ENCODE data around the gene BOLA2. TPM values are rescaled to one million over a fixed set of nuclear protein-coding genes. Genes with fewer than 3 reads are reported as not detected.
"Not testable (repeated sequence)": the region's sequence is repeated elsewhere in the genome, so short reads cannot be mapped to it uniquely, and the experiment has no call there.

Gene BOLA2
- total RNA-seq = 10 to 100 TPM; 11.3 to 24.0 (median 16.9) TPM

DNA sequence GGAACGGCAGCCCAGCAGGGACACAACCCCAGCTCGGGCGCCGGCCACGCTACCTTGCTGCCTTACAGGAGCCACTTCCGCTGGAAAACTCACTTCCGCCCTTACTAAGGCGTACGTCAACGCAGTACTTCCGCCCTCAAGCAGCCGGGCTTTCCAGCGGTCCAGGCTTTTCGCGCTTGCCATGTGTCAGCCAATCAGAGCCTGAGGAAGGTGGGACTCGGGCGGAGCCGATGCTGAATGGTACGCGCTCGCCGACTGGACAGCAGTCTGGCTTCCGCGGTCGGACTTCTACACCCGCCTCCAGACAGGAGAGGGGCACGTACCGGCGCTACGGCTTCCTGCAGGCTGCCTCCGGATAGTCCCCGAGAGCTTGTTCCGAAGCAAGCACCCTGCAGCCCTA lies at the start of gene BOLA2, which contains the start of gene SLX1B:
Gene BOLA2 (minus strand): TSS at position 83 of the 400 bp plus-strand sequence. CDS start 98 bp downstream, outside the sequence.
Gene SLX1B (plus strand): TSS at position 265 of the 400 bp plus-strand sequence.
- H3K27ac ChIP-seq; H3K27me3 ChIP-seq; H3K4me3 ChIP-seq; H3K4me1 ChIP-seq; H3K36me3 ChIP-seq; DNase-seq (ENCODE audit: low spot score in 2 of 2); H3K9me3 ChIP-seq: not testable (repeated sequence)
- WGBS = no CpG with 5 or more reads among the region's 33 CpGs

DNA sequence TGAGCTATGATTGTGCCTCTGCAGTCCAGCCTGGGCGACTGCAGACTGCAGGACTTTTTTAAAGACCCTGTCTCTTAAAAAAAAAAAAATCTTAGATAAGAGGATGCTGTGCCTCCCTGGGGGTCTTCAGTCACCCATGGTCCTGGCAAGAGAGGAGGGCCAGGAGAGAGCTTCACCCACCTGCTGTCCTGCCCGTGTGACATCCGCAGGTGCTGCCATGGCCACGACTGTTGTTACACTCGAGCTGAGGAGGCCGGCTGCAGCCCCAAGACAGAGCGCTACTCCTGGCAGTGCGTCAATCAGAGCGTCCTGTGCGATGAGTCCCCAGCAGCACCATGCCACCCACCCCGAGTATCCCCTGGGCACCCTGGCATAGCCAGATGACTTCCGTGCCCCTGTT lies 28.1 kb upstream of the BOLA2 start:
- not testable (repeated sequence) for H3K4me3 ChIP-seq, H3K27ac ChIP-seq, H3K36me3 ChIP-seq, H3K9me3 ChIP-seq, H3K27me3 ChIP-seq, H3K4me1 ChIP-seq
- DNase-seq (ENCODE audit: low spot score in 2 of 2) = peak; percentile 29 to 76
- 70% methylated on average over 4 of the region's 12 CpGs for WGBS

DNA sequence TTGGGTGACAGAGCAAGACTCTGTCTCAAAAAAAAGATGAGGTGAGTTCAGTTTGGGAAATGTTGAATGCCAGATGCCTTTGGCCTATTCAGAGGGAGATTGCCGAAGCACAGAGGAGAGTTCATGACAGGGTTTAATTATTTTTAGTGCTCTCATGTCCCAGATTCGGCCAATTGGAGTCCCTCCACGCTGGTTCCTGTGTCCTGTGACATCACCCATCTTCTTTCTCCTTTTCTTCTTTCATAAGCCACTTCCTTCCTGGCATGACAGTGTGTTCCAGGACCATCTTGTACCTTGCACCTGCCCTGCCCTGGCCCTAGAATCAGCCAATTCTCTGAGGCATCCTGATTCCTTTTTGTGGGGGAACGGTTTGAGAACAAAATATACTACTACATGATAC lies 17.9 kb upstream of the BOLA2 start:
- no CpG with 5 or more reads among the region's 4 CpGs for WGBS

DNA sequence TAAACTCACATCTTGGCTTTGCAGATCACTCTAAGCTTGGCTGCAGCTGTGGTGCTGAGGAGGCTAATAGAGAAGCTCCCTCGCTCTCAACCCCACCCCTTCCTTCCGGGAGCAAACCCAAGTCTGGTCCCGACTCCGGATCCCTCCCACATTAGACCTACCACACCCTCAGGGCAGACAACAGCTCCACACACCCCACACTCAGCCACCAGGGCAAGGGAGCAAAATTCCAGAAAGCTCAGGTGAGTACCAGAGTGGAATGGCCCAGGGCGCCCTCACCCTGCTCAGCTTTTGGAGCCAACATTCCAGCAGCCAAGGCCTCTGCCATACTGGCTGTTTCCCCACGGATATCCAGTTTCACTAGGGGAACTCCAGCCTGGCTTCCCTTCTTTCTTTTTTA lies 15.5 kb upstream of the BOLA2 start:
- Histone ChIP-seq H3K27ac (peak overlapping the region; percentile 38), H3K4me3 (peak overlapping the region; percentile 18)
- not testable (repeated sequence) for H3K27me3 ChIP-seq, H3K36me3 ChIP-seq, H3K9me3 ChIP-seq, H3K4me1 ChIP-seq
- no CpG with 5 or more reads among the region's 6 CpGs for WGBS
- DNase-seq (ENCODE audit: low spot score in 2 of 2) = peak; percentile 78 to 90

More for the DNA sequence above, 17.9 kb upstream of the BOLA2 start:
- H3K4me3 ChIP-seq; H3K36me3 ChIP-seq; H3K9me3 ChIP-seq; H3K4me1 ChIP-seq; DNase-seq (ENCODE audit: low spot score in 2 of 2); H3K27ac ChIP-seq; H3K27me3 ChIP-seq: not testable (repeated sequence)

DNA sequence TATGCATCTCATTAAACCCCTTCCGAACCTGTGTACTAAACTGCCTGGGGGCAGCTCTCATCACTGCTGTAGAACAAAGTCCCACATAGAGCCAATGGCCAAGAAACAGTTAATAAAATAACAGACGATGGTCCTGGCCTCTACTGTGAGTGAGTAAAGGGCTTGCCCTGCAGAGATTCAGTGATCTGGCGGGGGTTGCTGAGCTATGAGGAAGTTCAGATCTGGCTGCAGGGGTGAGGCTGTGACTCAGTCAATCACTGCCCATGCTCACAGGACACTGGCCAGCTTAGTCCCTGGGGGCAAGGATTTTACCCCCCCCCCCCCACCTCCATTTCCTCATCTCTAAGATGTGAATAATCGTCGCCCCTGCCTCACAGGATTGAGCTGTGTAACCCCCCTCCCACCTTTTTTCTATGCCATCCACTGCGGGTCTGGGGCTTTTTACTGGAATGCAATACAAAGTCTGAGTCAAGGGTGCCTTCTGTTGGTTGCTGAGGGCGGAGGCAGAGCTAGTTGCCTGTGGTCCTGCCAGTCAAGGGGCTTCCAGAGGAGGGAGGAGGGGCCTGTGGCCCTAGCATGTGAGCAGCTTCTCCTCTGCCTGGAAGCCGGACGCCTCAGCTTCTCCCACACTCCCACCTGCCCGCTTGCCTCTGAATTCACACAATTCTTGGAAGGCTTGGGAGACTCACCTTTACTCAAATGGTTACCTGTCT lies 13.7 kb upstream of the BOLA2 start:
- H3K27ac ChIP-seq; H3K4me1 ChIP-seq; DNase-seq (ENCODE audit: low spot score in 2 of 2); H3K27me3 ChIP-seq; H3K9me3 ChIP-seq; H3K36me3 ChIP-seq; H3K4me3 ChIP-seq: not testable (repeated sequence)
- WGBS = no CpG with 5 or more reads among the region's 10 CpGs

DNA sequence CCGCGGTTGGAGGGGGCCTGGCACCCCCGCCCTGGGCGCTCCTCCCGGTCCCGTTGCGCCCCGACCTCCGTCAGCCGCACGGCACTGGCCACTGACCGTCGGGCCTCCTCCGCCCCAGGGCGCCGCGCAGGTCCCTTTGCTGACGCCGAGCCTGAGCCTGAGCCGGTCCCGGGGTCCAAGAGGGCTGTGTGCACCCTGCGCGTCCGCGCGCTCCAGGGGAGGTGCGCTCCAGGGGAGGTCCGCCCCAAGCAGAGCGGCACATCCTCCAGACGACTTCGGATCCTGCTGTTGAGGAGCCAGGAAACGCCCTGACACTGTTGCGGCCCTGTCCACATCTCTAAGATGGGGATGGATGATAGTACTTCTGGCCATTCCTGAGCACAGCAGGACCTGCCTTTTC lies 12.8 kb upstream of the BOLA2 start:
- H3K27me3 ChIP-seq; H3K4me3 ChIP-seq; H3K4me1 ChIP-seq; H3K27ac ChIP-seq; H3K36me3 ChIP-seq; DNase-seq (ENCODE audit: low spot score in 2 of 2); H3K9me3 ChIP-seq: not testable (repeated sequence)
- WGBS = no CpG with 5 or more reads among the region's 33 CpGs

DNA sequence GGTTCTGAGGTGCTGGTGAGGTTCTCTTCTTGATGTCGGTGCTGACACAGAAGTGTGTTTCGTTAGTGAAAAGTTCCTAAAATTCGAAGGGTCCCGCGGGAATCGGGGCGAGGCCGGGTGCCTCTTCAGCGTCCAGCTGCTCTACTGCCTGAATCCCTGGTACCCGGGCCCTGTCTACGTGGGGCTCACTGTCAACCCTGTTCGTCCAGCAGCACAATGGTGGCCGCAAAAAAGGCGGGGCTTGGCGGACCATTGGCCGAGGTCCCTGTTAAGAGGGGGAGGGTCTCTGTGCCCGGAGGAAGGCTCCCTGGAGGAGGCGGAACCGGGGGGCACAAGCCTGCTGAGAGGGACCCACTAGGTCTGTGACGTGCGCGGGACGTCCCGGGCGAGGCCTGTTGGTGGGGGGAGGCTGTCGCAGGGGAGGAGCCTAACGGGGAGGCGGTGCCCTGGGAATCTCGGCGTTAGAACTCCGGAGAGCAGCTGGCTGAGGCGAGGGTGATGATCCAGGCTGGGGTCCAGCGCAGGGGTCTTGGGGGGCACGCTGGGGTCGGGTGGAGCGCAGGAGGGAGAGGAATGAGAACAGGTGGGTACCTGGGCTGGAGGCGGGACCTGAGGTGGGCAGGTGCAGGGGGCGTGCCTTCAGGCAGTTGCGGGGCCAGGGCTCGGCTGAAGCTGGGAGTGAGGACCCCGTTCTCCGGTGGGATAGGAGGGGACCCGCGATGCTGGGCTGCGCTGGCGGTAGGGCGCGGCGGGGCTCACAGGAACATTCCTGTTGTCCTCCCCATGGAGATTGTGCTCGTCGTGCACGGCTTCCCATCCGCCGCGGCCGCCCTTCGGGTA lies 12.1 kb upstream of the BOLA2 start:
- not testable (repeated sequence) for H3K36me3 ChIP-seq; H3K9me3 ChIP-seq; H3K27me3 ChIP-seq; DNase-seq (ENCODE audit: low spot score in 2 of 2); H3K4me3 ChIP-seq; H3K27ac ChIP-seq; H3K4me1 ChIP-seq
- WGBS = no CpG with 5 or more reads among the region's 57 CpGs

DNA sequence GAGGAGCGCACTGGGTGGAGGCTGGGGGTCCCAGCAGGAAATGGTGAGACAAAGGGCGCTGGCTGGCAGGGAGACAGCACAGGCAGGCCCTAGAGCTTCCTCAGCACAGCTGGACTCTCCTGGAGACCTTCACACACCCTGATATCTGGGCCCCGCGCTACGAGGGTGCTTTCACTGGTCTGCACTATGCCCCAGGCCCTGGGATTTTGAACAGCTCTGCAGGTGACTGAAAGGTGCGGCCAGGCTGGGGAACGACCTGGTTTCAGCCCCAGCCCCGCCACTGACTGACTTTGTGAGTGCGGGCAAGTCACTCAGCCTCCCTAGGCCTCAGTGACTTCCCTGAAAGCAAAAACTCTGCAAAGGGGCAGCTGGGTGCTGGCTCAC lies 6.5 kb upstream of the BOLA2 start:
- not testable (repeated sequence) for H3K27me3 ChIP-seq; H3K27ac ChIP-seq; H3K9me3 ChIP-seq; H3K4me1 ChIP-seq; DNase-seq (ENCODE audit: low spot score in 2 of 2); H3K36me3 ChIP-seq; H3K4me3 ChIP-seq
- WGBS = no CpG with 5 or more reads among the region's 9 CpGs

DNA sequence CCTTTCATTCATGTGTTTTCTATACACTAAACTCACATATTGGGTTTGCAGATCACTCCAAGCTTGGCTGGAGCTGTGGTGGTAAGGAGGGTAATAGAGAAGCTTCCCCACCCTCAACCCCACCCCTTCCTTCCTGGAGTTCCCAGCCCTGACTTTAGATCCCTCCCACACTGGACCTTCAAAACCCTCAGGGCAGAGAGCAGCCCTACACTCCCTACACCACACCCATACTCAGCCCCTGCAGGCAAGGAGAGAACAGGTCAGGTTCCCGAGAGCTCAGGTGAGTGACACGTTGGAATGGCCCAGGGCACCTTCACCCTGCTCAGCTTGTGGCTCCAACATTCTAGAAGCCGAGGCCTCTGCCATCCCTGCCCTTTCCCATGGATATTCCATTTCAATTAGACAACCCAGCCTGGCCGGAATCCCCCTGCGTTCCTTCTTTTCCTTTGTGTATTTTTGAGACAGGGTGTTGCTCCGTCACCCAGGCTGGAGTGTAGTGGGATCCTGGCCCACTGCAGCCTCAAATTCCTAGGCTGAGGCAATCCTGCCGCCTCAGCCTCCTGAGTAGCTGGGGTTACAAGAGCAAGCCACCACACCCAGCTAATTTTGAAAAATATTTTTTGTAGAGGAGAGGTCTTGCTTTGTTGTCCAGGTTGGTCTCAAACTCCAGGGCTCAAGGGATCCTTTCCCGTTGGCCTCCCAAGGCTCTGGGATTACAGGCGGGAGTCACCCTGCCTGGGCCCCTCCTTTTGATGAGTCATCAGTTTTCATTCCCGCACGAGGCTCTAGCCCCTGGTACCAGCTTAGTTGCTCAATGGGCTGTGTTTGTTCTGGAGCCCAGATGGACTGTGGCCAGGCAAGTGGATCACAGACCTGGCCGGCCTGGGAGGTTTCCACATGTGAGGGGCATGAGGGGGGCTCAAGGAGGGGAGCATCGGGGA lies 5.8 kb upstream of the BOLA2 start, which contains the start of gene SULT1A4:
Gene SULT1A4 (plus strand): TSS at position 208 of the 941 bp plus-strand sequence. CDS start 1,473 bp downstream, outside the sequence.
- no CpG with 5 or more reads among the region's 13 CpGs for WGBS
- not testable (repeated sequence) for H3K4me3 ChIP-seq; H3K4me1 ChIP-seq; H3K27ac ChIP-seq; H3K9me3 ChIP-seq; H3K27me3 ChIP-seq; H3K36me3 ChIP-seq; DNase-seq (ENCODE audit: low spot score in 2 of 2)

DNA sequence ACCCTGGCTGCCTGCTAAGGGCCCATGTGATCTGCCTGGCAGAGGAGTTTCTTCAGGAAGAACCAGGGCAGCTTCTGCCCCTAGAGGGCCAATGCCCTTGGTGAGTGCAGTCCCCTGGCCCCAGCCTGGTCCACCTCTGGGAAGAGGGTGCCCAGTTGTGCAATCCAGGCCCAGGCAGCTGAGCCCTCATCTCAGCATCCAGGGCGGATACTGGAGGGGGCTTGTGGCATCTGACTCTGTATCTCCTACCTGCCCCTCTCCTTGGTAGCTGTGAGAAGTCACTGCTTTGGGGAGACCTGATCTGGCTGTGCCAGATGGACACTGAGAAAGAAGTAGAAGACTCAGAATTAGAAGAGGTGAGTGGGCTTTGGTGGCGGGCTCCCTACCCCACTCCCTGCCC lies 3.5 kb upstream of the BOLA2 start:
- not testable (repeated sequence) for H3K4me1 ChIP-seq, H3K27me3 ChIP-seq, H3K9me3 ChIP-seq, H3K27ac ChIP-seq, H3K4me3 ChIP-seq, H3K36me3 ChIP-seq
- DNase-seq (ENCODE audit: low spot score in 2 of 2) = peak; percentile 7 to 69
- no CpG with 5 or more reads among the region's 2 CpGs for WGBS

DNA sequence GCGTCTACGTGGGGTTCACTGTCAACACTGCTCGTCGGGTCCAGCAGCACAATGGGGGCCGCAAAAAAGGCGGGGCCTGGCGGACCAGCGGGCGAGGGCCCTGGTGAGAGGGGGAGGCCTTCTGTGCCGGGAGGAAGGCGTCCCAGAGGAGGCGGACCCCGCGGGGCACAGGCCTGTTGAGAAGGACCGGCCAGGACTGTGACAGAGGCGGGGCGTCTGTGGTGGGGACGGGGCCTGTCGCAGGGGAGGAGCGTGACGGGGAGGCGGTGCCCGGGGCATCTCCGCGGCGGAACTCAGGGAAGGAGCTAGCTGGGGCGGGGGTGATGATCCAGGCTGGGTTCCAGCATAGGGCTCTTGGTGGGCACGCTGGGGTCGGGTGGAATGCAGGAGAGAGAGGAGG lies 677 bp upstream of the BOLA2 start:
- not testable (repeated sequence) for DNase-seq (ENCODE audit: low spot score in 2 of 2); H3K27ac ChIP-seq
- WGBS = no CpG with 5 or more reads among the region's 29 CpGs

DNA sequence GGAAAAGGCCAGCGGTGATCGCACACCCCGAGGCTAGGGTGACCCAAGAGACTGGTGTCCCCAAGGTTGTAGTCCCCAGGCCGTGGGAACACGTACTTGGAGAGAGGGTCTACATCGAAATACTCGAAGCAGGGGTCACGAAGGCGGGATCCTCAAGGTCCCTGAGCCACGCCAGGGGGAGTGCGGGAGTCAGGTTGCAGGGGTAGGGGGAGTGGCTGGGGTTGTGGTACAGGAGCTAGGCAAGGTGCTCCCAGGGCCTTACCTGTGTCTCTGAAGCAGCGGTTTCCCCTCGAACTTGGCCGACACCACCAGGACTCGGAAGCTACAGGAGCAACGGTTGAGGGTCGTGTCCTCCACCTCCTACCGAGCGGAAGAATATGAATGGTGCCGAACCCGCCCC lies 397 bp downstream of the BOLA2 start:
- H3K27me3 ChIP-seq; H3K4me1 ChIP-seq; H3K9me3 ChIP-seq; H3K4me3 ChIP-seq; H3K36me3 ChIP-seq; DNase-seq (ENCODE audit: low spot score in 2 of 2); H3K27ac ChIP-seq: not testable (repeated sequence)
- WGBS = no CpG with 5 or more reads among the region's 21 CpGs

More for the DNA sequence above, 677 bp upstream of the BOLA2 start:
- H3K36me3 ChIP-seq, H3K4me1 ChIP-seq, H3K9me3 ChIP-seq, H3K4me3 ChIP-seq, H3K27me3 ChIP-seq: not testable (repeated sequence)

DNA sequence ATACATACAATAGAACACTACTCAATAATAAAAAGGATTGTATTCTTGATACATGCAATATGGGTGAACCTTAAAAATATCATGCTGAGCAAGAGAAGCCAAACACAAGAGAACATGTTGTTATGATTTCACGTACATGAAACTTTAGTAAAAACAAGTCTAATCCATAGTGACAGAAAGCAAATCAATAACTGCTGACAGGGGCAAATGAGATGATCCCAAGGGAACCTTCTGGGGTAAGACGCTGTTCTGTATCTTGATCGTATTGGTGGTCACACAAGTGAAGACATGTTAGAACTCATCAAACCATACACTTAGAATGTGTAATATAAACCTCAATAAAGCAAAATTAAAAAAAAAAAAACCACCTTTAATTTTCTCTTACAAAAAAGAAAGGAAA lies 28.8 kb downstream of the BOLA2 start:
- H3K36me3 ChIP-seq; H3K27me3 ChIP-seq; DNase-seq (ENCODE audit: low spot score in 2 of 2); H3K27ac ChIP-seq; H3K9me3 ChIP-seq; H3K4me3 ChIP-seq; H3K4me1 ChIP-seq: not testable (repeated sequence)
- WGBS = 95% methylated on average over 3 of the region's 3 CpGs
